Activated CD4-positive, alpha-beta T cell treated with anti-CD3 and anti-CD28 coated beads, Interleukin-2, amount 10 ng/mL, durations not matched to agents 7 days and 5 days (primary cell): ENCODE data around the gene BCOR. TPM values are rescaled to one million over a fixed set of nuclear protein-coding genes. Genes with fewer than 3 reads are reported as not detected.

Experiments used
- CTCF ChIA-PET: fragments of 350-600 bp; sonication (Branson Sonifier 250); formaldehyde crosslinking; loops from one replicate; lab custom pipeline; 2021; ENCODE audit warnings: antibody characterized with exemption; lab: Charles Lee
- POLR2A ChIA-PET: fragments of 350-600 bp; sonication (Branson Sonifier 250); formaldehyde crosslinking; loops from one replicate; lab custom pipeline; 2021; ENCODE audit warnings: antibody characterized with exemption; lab: Charles Lee
- DNase-seq: peaks from one replicate; pipeline ENCODE4 v3.0.0-alpha.2; 2020
- H3K27ac Mint-ChIP-seq: one replicate; pipeline ENCODE4 v1.8.0; 2021; ENCODE audit warnings: mild to moderate bottlenecking, moderate library complexity, mixed read lengths
- H3K27me3 Mint-ChIP-seq: one replicate; pipeline ENCODE4 v1.8.0; 2021; ENCODE audit warnings: mixed read lengths
- H3K36me3 Mint-ChIP-seq: one replicate; pipeline ENCODE4 v1.8.0; 2021; ENCODE audit warnings: low read depth, mixed read lengths
- H3K4me1 Mint-ChIP-seq: one replicate; pipeline ENCODE4 v1.8.0; 2021; ENCODE audit warnings: mixed read lengths
- H3K4me3 Mint-ChIP-seq: one replicate; pipeline ENCODE4 v1.8.0; 2021; ENCODE audit warnings: mild to moderate bottlenecking, moderate library complexity, mixed read lengths
- H3K9me3 Mint-ChIP-seq: one replicate; pipeline ENCODE4 v1.8.0; 2021; ENCODE audit warnings: mixed read lengths
- total RNA-seq, 2 experiments: library from RNA; stranded (reverse); gene quantifications; one replicate each; pipeline ENCODE4 v1.2.3, GENCODE V29; 2021

Gene BCOR
- total RNA-seq, 2 experiments from 2014 or later, result 53.1 to 54.9 TPM

DNA sequence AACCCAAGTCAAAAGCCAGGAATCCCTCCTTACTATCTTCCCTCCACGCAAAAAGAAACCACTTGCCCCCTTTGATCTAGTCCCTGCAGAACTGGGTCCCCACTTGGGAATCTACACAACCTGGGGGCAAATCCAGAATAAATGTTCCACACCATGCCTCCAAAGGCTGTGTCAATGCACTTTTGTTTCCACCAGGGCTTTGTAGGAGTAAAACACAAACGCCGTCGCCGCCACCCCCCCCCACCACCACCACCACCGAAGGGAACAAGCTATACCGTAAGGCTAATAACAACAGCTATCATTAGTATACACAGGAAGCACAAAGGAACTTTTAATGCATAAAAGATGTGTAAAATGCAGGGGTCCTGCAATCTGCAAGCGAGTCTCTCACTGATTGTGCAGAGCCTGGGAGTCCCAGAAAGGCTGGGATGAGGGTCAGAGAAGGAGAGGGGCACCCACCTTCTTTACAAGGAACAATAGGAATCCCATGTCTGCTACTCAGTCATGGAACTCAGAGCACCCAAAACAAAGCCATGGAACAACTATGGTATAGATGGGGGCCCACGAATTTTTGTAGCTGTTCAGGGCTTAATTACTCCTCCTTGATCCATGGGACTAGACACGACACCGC is 13.2 kb downstream of the BCOR start:
- Mint-ChIP-seq H3K36me3 (peaks cover 6% of the 10 kb centered on the region), H3K4me1 (peaks cover 66% of the 10 kb centered on the region), H3K4me3 (peak overlapping the region; percentile 60)

DNA sequence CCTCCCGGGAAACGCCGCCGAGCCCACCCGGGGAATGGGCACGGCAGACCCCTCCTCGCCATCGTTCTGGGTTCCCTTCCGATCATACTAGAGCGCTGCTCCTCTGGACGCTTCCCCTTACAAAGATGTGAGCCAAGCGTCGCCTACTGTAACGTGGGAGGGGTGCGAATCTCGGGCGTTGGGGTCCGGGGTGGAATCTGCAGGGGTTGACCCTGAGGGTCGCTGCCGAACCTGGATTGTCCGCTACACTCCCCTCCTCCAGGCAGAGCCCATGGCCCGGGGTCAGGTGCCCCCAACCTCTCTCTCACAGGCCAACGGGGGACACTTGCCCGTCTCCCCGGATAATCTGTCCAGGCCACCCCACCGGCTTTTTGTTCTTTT is 13.8 kb downstream of the BCOR start:
- peaks cover 62% of the 10 kb centered on the region for H3K4me1 Mint-ChIP-seq
- H3K27ac Mint-ChIP-seq, result no peak overlapping the region
- no peak for DNase-seq
- no peaks in the 10 kb centered on the region for H3K9me3 Mint-ChIP-seq
- no peaks in the 10 kb centered on the region for H3K27me3 Mint-ChIP-seq
- ChIA-PET POLR2A (no interaction called here), CTCF (no interaction called here)
- H3K4me3 Mint-ChIP-seq, result peak overlapping the region; percentile 60
- H3K36me3 Mint-ChIP-seq, result peaks cover 6% of the 10 kb centered on the region

More for the DNA sequence above, 13.2 kb downstream of the BCOR start:
- ChIA-PET CTCF (interaction anchor here (0.9 to 2.1 kb wide), 2 partner anchors 60 to 62 kb away, joined by 3 to 4 read pairs; no protein-coding TSS in a partner anchor), POLR2A (no interaction called here)
- no peak for DNase-seq
- Mint-ChIP-seq H3K27ac (no peak overlapping the region), H3K9me3 (no peaks in the 10 kb centered on the region), H3K27me3 (no peaks in the 10 kb centered on the region)

DNA sequence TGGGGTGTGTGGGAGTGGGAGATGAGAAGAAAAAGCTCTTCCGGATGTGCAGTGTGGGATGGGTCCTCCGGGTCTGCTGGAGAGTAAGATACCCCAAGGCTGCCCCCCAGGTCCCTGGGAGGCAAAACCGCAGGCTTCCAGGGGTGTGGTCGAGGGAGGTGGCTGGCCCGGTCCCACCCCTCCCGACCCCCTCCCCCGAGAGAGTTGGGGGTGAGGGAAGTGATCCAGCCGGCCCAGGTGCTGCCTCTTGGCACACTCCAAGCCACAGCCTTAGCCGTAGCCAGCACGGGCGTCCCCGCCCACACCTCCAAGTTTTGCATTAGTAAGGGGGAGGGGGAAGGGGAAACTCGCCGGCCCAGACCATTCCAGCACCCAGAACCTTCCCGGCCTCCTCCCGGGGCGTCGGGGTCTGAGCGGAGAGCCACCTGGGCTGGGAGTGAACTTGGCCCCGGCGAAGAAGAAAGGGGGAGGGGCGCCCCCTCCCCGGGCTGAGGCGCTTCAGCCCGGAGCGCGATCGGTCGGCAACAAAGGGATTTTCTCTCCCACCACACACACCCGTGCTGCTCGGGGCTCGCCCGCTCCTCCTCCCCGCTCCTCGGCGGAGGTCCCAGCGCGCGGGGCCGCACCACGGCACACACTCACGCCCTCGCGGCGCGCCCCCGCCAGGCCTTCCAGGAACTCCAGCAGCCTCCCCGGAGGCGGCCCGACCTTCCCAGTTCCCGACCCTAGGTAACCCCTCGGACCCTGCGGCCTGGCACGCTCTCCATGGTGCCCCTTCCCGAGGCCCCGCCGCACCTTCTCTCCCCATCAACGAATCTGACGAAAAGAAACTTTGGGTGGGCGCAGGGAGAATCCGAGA is 14.4 kb downstream of the BCOR start:
- Mint-ChIP-seq H3K27me3 (no peaks in the 10 kb centered on the region), H3K27ac (no peak overlapping the region), H3K4me3 (peak overlapping the region; percentile 60), H3K9me3 (no peaks in the 10 kb centered on the region), H3K4me1 (peaks cover 56% of the 10 kb centered on the region), H3K36me3 (peaks cover 6% of the 10 kb centered on the region)
- ChIA-PET POLR2A (no interaction called here), CTCF (no interaction called here)
- no peak for DNase-seq

DNA sequence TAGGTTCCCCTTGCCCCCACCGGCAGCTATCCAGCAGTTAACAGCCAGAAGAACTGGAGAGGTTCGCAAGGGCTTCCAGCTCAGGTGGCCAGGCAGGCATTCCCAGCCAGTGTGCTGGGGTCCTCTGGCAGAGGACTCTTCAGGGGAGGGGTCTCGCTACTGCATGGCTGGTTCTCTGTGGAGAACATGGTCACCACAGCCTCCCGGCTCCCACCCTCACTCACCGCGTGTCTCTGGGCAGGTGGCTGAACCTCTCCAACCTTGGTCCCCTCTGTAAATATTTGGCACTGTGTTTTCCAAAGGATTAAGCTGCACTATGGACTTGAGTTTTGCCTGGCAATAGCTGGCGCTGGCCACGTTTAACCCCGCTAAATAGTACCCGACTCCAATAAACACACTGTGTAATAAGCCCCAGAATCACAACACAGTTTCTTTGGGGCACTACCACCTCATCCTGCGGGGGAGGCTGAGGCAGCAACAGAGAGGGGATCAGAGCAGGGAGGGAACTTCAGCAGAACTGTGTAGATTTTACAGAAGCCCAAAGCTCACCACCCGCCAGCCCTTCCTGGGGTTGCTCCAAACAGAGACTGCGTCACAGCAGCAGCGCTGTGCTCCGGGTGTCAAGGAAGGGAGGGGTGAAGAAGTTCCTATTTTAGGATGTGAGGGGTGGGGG is 15.2 kb downstream of the BCOR start:
- Mint-ChIP-seq H3K4me1 (peaks cover 48% of the 10 kb centered on the region), H3K27ac (no peak overlapping the region), H3K4me3 (peak overlapping the region; percentile 45), H3K36me3 (peaks cover 8% of the 10 kb centered on the region), H3K9me3 (no peaks in the 10 kb centered on the region), H3K27me3 (no peaks in the 10 kb centered on the region)
- no peak for DNase-seq
- POLR2A ChIA-PET, result no interaction called here
- CTCF ChIA-PET, result interaction anchor here (0.5 to 1.5 kb wide), 2 partner anchors 26 to 154 kb away, joined by 3 to 4 read pairs; no protein-coding TSS in a partner anchor

DNA sequence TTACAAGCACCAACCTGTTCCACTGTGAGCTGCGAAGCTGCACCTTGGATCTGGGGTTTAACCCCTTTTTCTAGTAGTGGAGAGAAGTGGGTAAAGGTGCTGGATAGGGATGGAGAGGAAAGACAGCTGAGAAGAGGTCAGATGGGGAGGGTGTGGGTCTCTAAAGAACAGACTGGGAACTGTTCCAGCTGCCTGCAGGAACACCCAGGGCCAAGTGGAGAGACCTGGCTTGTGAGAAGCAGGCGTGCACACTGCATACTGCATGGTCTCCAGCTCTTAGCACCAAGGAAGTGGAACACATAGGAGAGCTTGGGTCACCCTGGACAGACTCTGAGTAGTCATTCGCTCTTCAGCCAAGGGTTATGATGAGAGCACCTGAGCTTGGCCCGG is 16.1 kb downstream of the BCOR start:
- Mint-ChIP-seq H3K27ac (no peak overlapping the region), H3K4me3 (no peak overlapping the region), H3K9me3 (no peaks in the 10 kb centered on the region), H3K27me3 (no peaks in the 10 kb centered on the region), H3K36me3 (peaks cover 9% of the 10 kb centered on the region), H3K4me1 (peaks cover 45% of the 10 kb centered on the region)
- ChIA-PET CTCF (interaction anchor here (0.7 to 1.8 kb wide), 4 partner anchors 17 to 274 kb away, joined by 3 to 4 read pairs (median 4); partner anchors contain the start of gene BCOR), POLR2A (no interaction called here)
- DNase-seq, result no peak

DNA sequence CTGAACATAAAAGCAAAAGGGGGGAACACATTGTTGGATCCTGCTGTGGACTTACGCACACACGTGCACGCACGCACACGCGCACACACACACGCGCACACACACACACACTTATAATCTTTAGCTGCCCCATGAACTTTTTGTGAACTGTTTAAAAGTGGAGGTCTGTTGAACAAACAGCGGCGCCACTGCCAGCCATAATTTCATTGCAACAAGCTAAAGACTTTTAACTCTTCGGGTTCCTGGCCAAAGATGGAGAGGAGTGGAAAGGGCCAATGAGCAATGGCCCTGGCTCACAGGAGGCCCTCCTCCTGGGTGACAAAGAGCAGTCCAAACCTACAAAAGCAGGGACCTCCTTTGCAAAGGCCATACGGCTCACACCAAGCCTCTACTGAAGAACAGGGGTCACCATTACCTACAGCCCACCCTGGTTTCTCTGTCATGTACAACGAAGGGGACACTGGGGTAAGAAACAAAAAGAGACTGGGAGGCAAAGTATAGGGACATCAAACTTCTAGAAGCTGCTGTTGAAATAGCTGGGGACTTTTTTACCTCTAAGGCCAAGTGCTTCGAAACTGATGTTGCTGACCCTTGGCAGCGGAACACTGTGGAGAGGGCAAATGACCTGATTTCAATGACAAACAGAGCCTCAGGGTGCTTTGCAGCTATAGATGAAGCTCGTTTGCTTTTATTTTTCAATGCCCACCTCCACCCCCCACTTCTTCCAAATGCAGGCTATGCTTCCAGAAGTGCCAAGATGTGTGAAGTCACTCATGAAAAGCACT is 16.7 kb downstream of the BCOR start:
- H3K9me3 Mint-ChIP-seq, result no peaks in the 10 kb centered on the region
- ChIA-PET POLR2A (no interaction called here), CTCF (interaction anchor here (0.7 to 1.8 kb wide), 5 partner anchors 13 to 274 kb away, joined by 3 to 4 read pairs (median 4); partner anchors contain the start of gene BCOR)
- H3K4me3 Mint-ChIP-seq, result no peak overlapping the region
- peaks cover 39% of the 10 kb centered on the region for H3K4me1 Mint-ChIP-seq
- peaks cover 11% of the 10 kb centered on the region for H3K36me3 Mint-ChIP-seq
- H3K27me3 Mint-ChIP-seq, result no peaks in the 10 kb centered on the region
- no peak for DNase-seq
- no peak overlapping the region for H3K27ac Mint-ChIP-seq

DNA sequence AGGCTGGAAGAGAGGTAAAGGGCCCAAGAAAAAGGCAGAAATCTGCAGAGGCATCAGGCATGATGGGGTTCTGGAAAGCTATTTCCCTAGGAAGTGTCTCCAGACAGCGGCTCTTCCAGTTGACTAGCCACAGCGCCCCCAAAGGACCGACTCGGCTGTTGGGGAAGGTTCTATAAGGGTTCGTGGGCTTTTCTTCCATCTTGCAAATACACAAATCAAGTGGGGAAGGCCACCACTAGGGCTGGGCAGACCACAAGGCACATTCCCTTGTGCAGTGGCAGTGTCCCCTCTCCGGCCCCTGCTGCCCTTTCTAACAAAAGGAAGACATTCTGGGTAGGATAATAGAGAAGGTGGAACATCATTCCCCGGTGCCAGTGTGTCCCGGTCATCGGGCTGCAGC is 18.2 kb downstream of the BCOR start:
- Mint-ChIP-seq H3K36me3 (peaks cover 13% of the 10 kb centered on the region), H3K4me1 (peaks cover 28% of the 10 kb centered on the region), H3K9me3 (no peaks in the 10 kb centered on the region), H3K4me3 (no peak overlapping the region), H3K27me3 (no peaks in the 10 kb centered on the region), H3K27ac (no peak overlapping the region)
- POLR2A ChIA-PET, result no interaction called here
- CTCF ChIA-PET, result interaction anchor here (1.3 kb wide), 1 partner anchor 14 kb away, joined by 3 read pairs; no protein-coding TSS in a partner anchor
- DNase-seq, result no peak

DNA sequence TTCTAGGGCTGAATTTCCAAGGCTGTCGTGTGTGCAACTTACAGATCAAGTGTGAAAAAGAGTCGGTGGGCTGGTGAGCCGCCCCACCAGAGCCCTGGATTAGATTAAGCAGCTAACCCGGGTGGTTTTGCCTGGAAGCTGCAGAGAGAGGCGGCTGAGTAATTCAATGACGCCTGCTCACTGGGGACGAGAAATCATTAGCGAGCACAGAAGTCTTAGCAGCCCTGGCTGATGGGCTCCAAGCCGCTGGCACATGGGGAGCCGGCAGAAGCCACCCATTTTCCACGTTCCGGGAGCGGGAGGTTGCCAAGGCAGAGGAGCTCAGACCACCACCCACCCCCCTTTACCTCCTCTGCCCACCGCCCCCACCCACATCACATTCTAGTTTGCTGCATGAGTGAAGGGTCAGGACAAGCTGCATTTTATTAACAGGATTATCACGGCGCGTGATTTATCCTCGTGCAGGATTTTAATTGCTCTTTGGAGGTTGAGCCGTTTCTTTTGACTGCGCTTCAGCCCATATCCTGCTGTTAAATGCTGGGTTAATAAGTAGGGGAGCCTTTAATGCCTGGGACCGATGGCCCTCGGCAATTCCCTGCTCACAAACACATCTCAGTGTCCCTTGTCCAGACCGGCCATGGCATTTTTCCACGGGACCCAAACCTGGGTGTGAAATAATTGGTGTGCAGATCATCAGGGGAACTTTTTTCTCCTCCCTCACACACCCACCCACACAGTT is 19.1 kb downstream of the BCOR start:
- Mint-ChIP-seq H3K9me3 (no peaks in the 10 kb centered on the region), H3K4me3 (no peak overlapping the region), H3K36me3 (peaks cover 19% of the 10 kb centered on the region), H3K27ac (no peak overlapping the region), H3K4me1 (peaks cover 20% of the 10 kb centered on the region), H3K27me3 (no peaks in the 10 kb centered on the region)
- POLR2A ChIA-PET, result no interaction called here
- CTCF ChIA-PET, result no interaction called here
- no peak for DNase-seq

DNA sequence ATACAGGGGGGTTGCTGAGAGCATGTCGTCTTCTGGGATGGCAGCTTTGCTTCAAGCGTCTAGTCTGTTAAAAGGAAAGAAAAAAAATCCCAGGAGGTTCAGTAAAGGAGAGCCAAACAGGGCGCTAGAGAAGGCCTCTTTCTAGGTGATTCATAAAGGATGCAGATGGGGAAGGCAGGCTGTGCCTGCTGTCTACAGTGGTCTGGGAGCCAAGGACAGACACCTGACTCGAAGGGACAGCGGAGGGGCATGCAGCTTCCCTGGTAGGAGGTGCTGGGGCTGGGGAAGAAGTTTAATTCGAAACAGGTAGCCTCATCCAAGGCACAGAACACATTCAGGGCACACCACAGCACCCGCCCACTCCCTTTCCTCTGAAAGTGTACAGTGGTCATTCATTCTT is 19.9 kb downstream of the BCOR start:
- Mint-ChIP-seq H3K4me3 (no peak overlapping the region), H3K27me3 (no peaks in the 10 kb centered on the region), H3K4me1 (peaks cover 23% of the 10 kb centered on the region), H3K9me3 (no peaks in the 10 kb centered on the region), H3K36me3 (peaks cover 24% of the 10 kb centered on the region), H3K27ac (peak overlapping the region; percentile 2)
- no peak for DNase-seq
- CTCF ChIA-PET, result no interaction called here
- POLR2A ChIA-PET, result no interaction called here

DNA sequence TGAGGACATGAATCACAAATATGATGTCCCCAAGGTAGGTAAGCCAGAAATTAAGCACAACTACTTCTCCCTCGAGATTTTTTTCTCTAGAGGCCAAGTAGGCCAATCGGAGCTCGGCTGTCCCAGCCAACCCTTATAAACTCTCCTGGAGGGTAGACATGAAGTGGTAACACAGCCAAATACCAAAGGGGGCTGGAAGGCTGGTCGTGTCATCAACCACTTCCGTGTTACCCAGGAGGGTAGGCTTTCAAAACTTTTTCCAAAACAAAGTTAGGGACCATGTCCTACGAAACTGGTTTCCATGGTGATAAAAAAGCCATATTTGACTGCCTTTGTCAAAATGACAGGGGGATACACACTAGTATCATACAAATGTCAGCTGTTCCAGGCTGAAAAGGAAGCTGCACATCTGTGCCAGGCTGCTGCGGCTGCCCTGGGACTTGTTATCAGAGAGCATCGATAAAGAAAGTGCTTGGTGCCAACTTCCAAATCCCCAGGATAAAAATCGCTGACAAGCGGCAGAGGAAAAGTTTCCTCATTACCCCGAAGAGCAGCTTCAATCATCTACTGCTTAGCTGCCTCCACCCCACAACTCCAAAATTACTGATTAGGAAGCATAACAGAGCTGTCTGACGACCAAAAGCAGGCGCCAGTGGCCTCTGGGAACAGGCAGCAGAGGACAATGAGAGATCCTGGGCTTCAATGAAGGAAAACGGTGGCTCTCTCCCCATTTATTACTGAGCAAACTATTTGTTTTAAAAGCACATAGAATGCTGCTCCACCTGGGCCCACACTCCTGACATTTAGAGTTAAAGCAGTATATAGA is 20.8 kb downstream of the BCOR start:
- ChIA-PET POLR2A (no interaction called here), CTCF (interaction anchor here (0.6 kb wide), 1 partner anchor 83 kb away, joined by 3 read pairs; no protein-coding TSS in a partner anchor)
- H3K27ac Mint-ChIP-seq, result no peak overlapping the region
- no peaks in the 10 kb centered on the region for H3K9me3 Mint-ChIP-seq
- DNase-seq, result no peak
- H3K27me3 Mint-ChIP-seq, result no peaks in the 10 kb centered on the region
- H3K4me1 Mint-ChIP-seq, result peaks cover 17% of the 10 kb centered on the region
- H3K4me3 Mint-ChIP-seq, result no peak overlapping the region
- H3K36me3 Mint-ChIP-seq, result peaks cover 33% of the 10 kb centered on the region

DNA sequence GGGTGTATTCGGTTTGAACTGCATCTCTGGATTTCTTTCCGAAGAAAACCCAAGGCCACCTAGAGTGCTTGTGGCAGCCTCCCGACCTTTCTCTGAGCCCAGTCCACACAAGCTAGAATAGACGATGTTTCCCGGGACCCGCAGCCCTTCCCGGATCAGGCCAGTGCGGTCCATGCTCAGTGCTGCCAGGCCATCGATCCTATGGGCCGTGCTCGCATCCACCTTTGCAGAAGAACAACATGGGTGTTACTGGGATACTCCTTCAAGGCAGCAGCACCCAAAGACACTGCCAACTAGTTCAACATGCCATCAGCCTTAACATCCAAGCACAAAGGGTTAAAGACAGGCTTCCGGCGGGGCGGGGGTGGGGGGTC is 22.8 kb downstream of the BCOR start:
- H3K4me1 Mint-ChIP-seq, result peaks cover 21% of the 10 kb centered on the region
- no peak for DNase-seq
- H3K9me3 Mint-ChIP-seq, result no peaks in the 10 kb centered on the region
- ChIA-PET POLR2A (no interaction called here), CTCF (no interaction called here)
- no peak overlapping the region for H3K27ac Mint-ChIP-seq
- no peaks in the 10 kb centered on the region for H3K27me3 Mint-ChIP-seq
- no peak overlapping the region for H3K4me3 Mint-ChIP-seq
- peaks cover 48% of the 10 kb centered on the region for H3K36me3 Mint-ChIP-seq
